ENCODE data around the gene RFX7. TPM values are rescaled to one million over a fixed set of nuclear protein-coding genes. Genes with fewer than 3 reads are reported as not detected.

Gene RFX7
- total and polyA plus RNA-seq, 8 donors: 0.58 to 41.4 (median 1.7) TPM

GRCh38 chr15:56180851-56181250 is 62.8 kb downstream of the RFX7 start:
- intact Hi-C loops (cut with DNase I; ENCODE audit: low total_unique reads): no loop called here
- Histone ChIP-seq H3K27ac (no peak overlapping the region), H3K4me1 (peaks cover 0 to 5% (median 1%) of the 10 kb centered on the region in 4 donors), H3K36me3 (no peaks in the 10 kb centered on the region), H3K27me3 (no peaks in the 10 kb centered on the region), H3K4me3 (no peak overlapping the region), H3K9me3 (no peaks in the 10 kb centered on the region)
- TF ChIP-seq EP300 (IDR thresholded peaks at IDR 0.05): no peak
- no peak for TF ChIP-seq POLR2A (IDR thresholded peaks at IDR 0.05)
- TF ChIP-seq CTCF (IDR thresholded peaks at IDR 0.05): no peak
- no peak for TF ChIP-seq POLR2AphosphoS5 (IDR thresholded peaks at IDR 0.05)
- 95 to 98% (median 96%) methylated on average over 4 of the region's 4 CpGs for WGBS, 5 donors
- DNase-seq: no peak

GRCh38 chr15:56176996-56177395 is 66.7 kb downstream of the RFX7 start:
- intact Hi-C loops (cut with DNase I; ENCODE audit: low total_unique reads): no loop called here
- no peak for TF ChIP-seq POLR2A (IDR thresholded peaks at IDR 0.05)
- no peak for TF ChIP-seq POLR2AphosphoS5 (IDR thresholded peaks at IDR 0.05)
- TF ChIP-seq EP300 (IDR thresholded peaks at IDR 0.05): no peak
- TF ChIP-seq CTCF (IDR thresholded peaks at IDR 0.05): no peak

GRCh38 chr15:56175788-56176187 is 67.9 kb downstream of the RFX7 start:
- no peak for TF ChIP-seq EP300 (IDR thresholded peaks at IDR 0.05)
- no peak for TF ChIP-seq CTCF (IDR thresholded peaks at IDR 0.05)
- TF ChIP-seq POLR2A (IDR thresholded peaks at IDR 0.05): no peak
- no peak for TF ChIP-seq POLR2AphosphoS5 (IDR thresholded peaks at IDR 0.05)
- WGBS, 5 donors: 68 to 86% (median 78%) methylated on average over 1 of the region's 1 CpG
- Histone ChIP-seq H3K4me3 (no peak overlapping the region), H3K9me3 (no peaks in the 10 kb centered on the region), H3K27ac (no peak overlapping the region), H3K27me3 (no peaks in the 10 kb centered on the region), H3K4me1 (peaks cover 0 to 5% (median 2%) of the 10 kb centered on the region in 4 donors), H3K36me3 (peaks cover 3 to 30% (median 24%) of the 10 kb centered on the region in 4 donors)
- intact Hi-C loops (cut with DNase I; ENCODE audit: low total_unique reads): no loop called here
- no peak for DNase-seq

More at GRCh38 chr15:56176996-56177395, 66.7 kb downstream of the RFX7 start:
- Histone ChIP-seq H3K36me3 (peaks cover 3 to 22% (median 15%) of the 10 kb centered on the region in 4 donors), H3K27ac (no peak overlapping the region), H3K4me3 (no peak overlapping the region), H3K27me3 (no peaks in the 10 kb centered on the region), H3K9me3 (no peaks in the 10 kb centered on the region), H3K4me1 (peaks cover 0 to 5% (median 2%) of the 10 kb centered on the region in 4 donors)
- 94 to 98% (median 96%) methylated on average over 4 of the region's 4 CpGs for WGBS, 5 donors
- no peak for DNase-seq

GRCh38 chr15:56174649-56175048 is 69.0 kb downstream of the RFX7 start:
- no peaks in the 10 kb centered on the region for H3K27me3 ChIP-seq
- WGBS, 5 donors: 82 to 91% (median 85%) methylated on average over 6 of the region's 6 CpGs
- peaks cover 3 to 31% (median 27%) of the 10 kb centered on the region in 4 donors for H3K36me3 ChIP-seq
- no peak for TF ChIP-seq POLR2A (IDR thresholded peaks at IDR 0.05)
- no peak for TF ChIP-seq CTCF (IDR thresholded peaks at IDR 0.05)
- no peak for TF ChIP-seq EP300 (IDR thresholded peaks at IDR 0.05)
- no peak for TF ChIP-seq POLR2AphosphoS5 (IDR thresholded peaks at IDR 0.05)
- peaks cover 0 to 5% (median 2%) of the 10 kb centered on the region in 4 donors for H3K4me1 ChIP-seq
- no peak overlapping the region for H3K27ac ChIP-seq
- no peaks in the 10 kb centered on the region for H3K9me3 ChIP-seq
- H3K4me3 ChIP-seq: no peak overlapping the region
- DNase-seq: no peak
- intact Hi-C loops (cut with DNase I; ENCODE audit: low total_unique reads): no loop called here
